GM10266 (cell line): ENCODE measurements around the gene HNRNPM.

ENCODE experiments used
- DNase-seq: peaks from one replicate; pipeline ENCODE4 v3.0.0; 2012; ENCODE audit errors: extremely low spot score
- TF ChIP-seq, protein P1 (sequence below): IDR thresholded peaks from 2 replicates; pipeline ENCODE4 v1.5.1; 2012; ENCODE audit warnings: mild to moderate bottlenecking, low read depth; ENCODE audit not compliant: control insufficient read depth, insufficient read depth; ENCODE audit errors: missing control alignments

HNRNPM gene

GRCh38 chr19:8494158-8494557 lies 49.4 kb downstream of the HNRNPM start:
- TF ChIP-seq, protein P1, sequence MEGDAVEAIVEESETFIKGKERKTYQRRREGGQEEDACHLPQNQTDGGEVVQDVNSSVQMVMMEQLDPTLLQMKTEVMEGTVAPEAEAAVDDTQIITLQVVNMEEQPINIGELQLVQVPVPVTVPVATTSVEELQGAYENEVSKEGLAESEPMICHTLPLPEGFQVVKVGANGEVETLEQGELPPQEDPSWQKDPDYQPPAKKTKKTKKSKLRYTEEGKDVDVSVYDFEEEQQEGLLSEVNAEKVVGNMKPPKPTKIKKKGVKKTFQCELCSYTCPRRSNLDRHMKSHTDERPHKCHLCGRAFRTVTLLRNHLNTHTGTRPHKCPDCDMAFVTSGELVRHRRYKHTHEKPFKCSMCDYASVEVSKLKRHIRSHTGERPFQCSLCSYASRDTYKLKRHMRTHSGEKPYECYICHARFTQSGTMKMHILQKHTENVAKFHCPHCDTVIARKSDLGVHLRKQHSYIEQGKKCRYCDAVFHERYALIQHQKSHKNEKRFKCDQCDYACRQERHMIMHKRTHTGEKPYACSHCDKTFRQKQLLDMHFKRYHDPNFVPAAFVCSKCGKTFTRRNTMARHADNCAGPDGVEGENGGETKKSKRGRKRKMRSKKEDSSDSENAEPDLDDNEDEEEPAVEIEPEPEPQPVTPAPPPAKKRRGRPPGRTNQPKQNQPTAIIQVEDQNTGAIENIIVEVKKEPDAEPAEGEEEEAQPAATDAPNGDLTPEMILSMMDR = no peak
- peak; percentile 59 for DNase-seq

DNA sequence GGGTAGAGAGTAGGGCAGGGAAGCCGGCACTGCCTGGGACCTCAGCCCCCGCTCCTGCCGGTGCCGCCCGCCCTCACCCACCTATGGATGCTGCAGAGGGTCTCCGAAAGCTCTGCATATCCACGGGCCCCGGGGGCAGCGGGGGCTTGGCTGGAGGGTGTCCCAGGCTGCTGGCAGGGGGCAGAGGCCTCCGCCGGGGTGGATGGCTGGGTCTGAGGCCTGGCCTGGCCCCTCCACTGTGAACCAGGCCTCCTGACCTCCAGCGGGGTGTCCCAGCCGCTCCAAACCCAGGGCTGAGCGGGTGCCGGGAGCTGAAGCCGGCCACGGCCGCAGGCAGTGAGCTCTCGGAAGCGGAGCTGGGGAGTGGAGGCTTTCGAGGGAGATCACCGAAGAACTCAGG lies 53.5 kb downstream of the HNRNPM start:
- no peak for DNase-seq
- TF ChIP-seq, protein P1 = no peak

DNA sequence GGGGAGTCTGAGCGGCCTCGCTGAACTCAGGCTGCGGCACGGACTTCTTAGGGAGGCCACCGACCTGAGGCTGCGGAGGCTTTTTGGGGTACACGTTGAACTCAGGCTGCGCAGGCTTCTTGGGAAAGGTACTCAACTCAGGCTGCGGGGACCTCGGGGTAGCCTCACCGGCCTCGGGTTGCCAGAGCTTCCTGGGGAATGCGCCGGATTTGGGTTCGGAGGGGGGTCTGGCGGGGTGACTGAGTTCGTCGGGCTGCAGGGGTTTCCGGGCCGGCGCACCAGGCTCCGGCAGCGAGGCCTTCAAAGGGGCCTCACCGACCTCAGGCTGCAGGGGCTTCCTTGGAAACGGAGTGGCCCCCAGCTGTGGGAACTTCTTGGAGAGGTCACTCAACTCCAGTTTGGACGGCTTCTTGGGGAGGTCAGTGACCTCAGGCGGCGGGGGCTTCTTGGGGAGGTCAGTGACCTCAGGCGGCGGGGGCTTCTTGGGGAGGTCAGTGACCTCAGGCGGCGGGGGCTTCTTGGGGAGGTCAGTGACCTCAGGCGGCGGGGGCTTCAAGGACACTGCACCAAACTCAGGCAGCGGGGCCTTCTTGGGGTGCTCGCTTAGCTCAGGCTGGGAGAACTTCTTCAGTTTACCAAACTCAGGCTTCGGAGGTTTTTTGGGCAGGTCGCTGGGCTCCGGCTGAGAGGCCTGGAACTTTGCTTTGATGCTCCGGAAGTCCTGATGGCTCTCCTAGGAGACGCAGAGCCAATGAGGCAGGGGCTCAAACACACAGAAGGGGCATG lies 54.5 kb downstream of the HNRNPM start:
- TF ChIP-seq, protein P1 = no peak
- DNase-seq = no peak

DNA sequence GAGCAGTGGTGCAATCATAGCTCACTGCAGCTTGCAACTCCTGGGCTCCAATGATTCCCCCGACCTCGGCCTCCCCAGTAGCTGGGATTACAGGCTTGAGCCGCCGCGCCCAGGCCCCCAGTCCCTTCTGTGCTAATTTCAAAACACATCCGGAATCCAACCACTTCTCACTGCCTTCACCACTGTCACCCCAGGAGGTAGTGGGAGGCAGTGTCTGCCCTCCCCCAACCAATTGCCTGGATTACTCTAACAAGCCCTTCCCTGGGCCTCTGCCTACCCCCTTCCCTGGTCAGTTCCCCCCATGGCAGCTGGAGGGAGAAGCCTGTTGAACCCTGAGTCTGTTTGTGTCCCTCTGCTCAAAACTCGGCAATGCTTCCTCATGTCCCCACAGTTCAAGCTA lies 55.4 kb downstream of the HNRNPM start:
- TF ChIP-seq, protein P1 = no peak
- no peak for DNase-seq

GRCh38 chr19:8501516-8501915 lies 56.7 kb downstream of the HNRNPM start:
- DNase-seq = no peak

GRCh38 chr19:8501981-8502380 lies 57.2 kb downstream of the HNRNPM start:
- no peak for DNase-seq
- TF ChIP-seq, protein P1 = no peak

More at GRCh38 chr19:8501516-8501915, 56.7 kb downstream of the HNRNPM start:
- TF ChIP-seq, protein P1 = no peak

DNA sequence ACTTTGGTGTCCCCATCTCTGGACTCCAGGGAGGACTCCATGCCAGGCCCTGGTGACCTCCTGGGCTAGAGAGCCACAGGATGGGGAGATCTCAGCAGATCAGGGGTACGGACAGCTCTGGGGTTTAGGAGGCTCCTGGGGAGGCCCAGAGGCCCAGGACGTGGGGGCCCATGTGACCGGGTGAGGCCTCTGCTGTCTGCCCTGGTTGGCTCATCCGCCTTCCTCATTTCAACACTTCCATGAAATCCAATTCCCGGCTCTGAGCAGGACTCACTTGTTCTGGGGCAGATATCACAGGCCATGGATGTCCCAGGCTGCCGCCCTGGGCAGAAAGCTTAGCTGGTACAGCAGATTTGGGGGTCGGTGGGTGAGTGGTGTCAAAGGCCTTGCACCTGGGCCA lies 58.7 kb downstream of the HNRNPM start:
- TF ChIP-seq, protein P1 = no peak
- no peak for DNase-seq
